Middle frontal gyrus (tissue), 1 donor: ENCODE results near the gene DNMT3L.

Experiments used
- DNase-seq: peaks from one replicate; pipeline ENCODE4 v3.0.0-alpha.2; 2015; ENCODE audit warnings: low spot score; ENCODE audit errors: extremely low spot score

DNMT3L gene

GRCh38 chr21:44279354-44280260 is 17.9 kb upstream of the DNMT3L start:
- DNase-seq, result no peak

- DNase-seq, result no peak
Measured at GRCh38 chr21:44275041-44275440, 13.3 kb upstream of the DNMT3L start.

- no peak for DNase-seq
Measured at GRCh38 chr21:44273046-44273445, 11.3 kb upstream of the DNMT3L start.

GRCh38 chr21:44272284-44272858 is 10.7 kb upstream of the DNMT3L start:
- no peak for DNase-seq

GRCh38 chr21:44271558-44272283 is 10.0 kb upstream of the DNMT3L start:
- no peak for DNase-seq

- no peak for DNase-seq
Measured at GRCh38 chr21:44269090-44269489, 7.4 kb upstream of the DNMT3L start.

GRCh38 chr21:44267655-44268142 is 6.0 kb upstream of the DNMT3L start:
- DNase-seq, result no peak

GRCh38 chr21:44265734-44266270 is 4.1 kb upstream of the DNMT3L start:
- DNase-seq, result no peak

GRCh38 chr21:44263768-44264167 is 2.1 kb upstream of the DNMT3L start:
- DNase-seq, result no peak

- no peak for DNase-seq
Measured at GRCh38 chr21:44263221-44263760, 1.6 kb upstream of the DNMT3L start.

GRCh38 chr21:44262338-44263056 is 800 bp upstream of the DNMT3L start:
- DNase-seq, result no peak

GRCh38 chr21:44260791-44261631 is 686 bp downstream of the DNMT3L start:
- no peak for DNase-seq

GRCh38 chr21:44260066-44260465 is 1.6 kb downstream of the DNMT3L start:
- no peak for DNase-seq

GRCh38 chr21:44259082-44259705 is 2.5 kb downstream of the DNMT3L start:
- no peak for DNase-seq

GRCh38 chr21:44258056-44258725 is 3.5 kb downstream of the DNMT3L start:
- no peak for DNase-seq

- no peak for DNase-seq
Measured at GRCh38 chr21:44255511-44255981, 6.2 kb downstream of the DNMT3L start.

- no peak for DNase-seq
Measured at GRCh38 chr21:44253832-44254710, 7.6 kb downstream of the DNMT3L start.
